Stimulated activated naive CD8-positive, alpha-beta T cell treated with anti-CD3 and anti-CD28 coated beads, Interleukin-15, Interleukin-2, amounts not matched to agents 100 ng/mL and 50 ng/mL, for 24 hours (primary cell): ENCODE data around the gene PCCA.
A peak's percentile ranks its signal among the peaks of the same experiment; 100 is the strongest.

Experiments used
- H3K27ac Mint-ChIP-seq: one replicate; pipeline ENCODE4 v1.8.0; 2021; ENCODE audit warnings: mild to moderate bottlenecking, mixed read lengths
- H3K27me3 Mint-ChIP-seq: one replicate; pipeline ENCODE4 v1.8.0; 2021; ENCODE audit warnings: mixed read lengths
- H3K36me3 Mint-ChIP-seq: one replicate; pipeline ENCODE4 v1.8.0; 2021; ENCODE audit warnings: low read depth, mixed read lengths
- H3K4me1 Mint-ChIP-seq: one replicate; pipeline ENCODE4 v1.8.0; 2021; ENCODE audit warnings: low read depth, mixed read lengths
- H3K4me3 Mint-ChIP-seq: one replicate; pipeline ENCODE4 v1.8.0; 2021; ENCODE audit warnings: mild to moderate bottlenecking, mixed read lengths
- H3K9me3 Mint-ChIP-seq: one replicate; pipeline ENCODE4 v1.8.0; 2021; ENCODE audit warnings: mixed read lengths

The PCCA gene

DNA sequence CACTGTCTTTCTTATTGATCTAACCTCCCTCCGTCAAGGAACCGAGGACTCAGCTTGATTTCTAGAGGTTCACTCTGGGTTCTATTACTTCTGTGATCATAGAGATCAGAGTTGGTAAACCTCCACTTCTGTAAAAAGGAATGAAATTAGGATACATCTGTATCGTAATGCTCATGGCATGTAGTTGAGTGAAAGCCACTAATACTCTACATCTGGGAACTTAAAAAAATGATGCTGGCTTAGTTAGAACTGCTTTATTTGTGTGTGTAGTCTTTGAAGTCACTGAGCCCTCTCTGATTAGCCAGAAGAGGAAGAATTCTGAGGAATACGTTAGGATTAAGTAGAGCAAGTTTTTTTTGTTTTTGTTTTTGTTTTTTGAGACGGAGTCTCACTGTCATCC lies 358.9 kb downstream of the PCCA start:
- no peak overlapping the region for H3K4me3 Mint-ChIP-seq
- H3K27ac Mint-ChIP-seq, result no peak overlapping the region
- peaks cover 12% of the 10 kb centered on the region for H3K36me3 Mint-ChIP-seq
- no peaks in the 10 kb centered on the region for H3K4me1 Mint-ChIP-seq
- peaks cover 4% of the 10 kb centered on the region for H3K9me3 Mint-ChIP-seq
- no peaks in the 10 kb centered on the region for H3K27me3 Mint-ChIP-seq

DNA sequence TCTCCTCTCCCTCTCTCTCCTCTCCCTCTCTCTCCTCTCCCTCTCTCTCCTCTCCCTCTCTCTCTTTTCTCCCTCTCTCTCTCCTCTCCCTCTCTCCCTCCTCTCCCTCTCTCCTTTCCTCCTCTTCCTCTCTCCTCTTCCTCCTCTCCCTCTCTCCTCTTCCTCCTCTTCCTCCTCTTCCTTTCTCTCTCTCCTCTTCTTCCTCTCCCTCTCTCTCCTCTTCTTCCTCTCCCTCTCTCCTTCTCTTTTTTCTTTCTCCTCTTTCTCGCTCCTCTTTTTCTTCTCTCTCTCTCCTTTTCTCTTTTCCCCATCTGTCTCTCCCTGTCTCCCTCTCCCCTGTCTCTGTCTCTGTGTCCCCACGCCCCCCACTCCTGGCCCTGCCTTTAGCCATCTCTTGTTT lies 363.0 kb downstream of the PCCA start:
- Mint-ChIP-seq H3K9me3 (peaks cover 9% of the 10 kb centered on the region), H3K27me3 (no peaks in the 10 kb centered on the region), H3K27ac (peak overlapping the region; percentile 32), H3K4me3 (no peak overlapping the region), H3K36me3 (peaks cover 18% of the 10 kb centered on the region), H3K4me1 (no peaks in the 10 kb centered on the region)

DNA sequence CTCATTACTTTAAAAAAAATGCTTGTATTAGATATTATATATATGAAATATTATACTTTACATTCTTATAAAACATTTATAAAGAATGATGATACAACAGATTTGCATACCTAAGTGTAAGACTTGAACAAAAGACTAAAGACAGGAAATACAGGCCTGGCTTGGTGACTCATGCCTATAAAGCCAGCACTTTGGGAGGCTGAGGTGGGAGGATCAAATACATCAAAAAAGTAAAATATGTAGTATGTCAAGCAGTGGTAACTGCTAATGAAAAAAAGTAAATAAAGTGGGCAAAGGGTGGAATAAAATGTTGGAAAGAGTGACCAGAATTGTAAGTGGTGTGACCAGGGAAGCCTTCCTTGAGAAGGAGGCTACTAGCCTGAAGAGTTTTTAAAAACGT lies 366.0 kb downstream of the PCCA start:
- H3K27ac Mint-ChIP-seq, result no peak overlapping the region
- H3K9me3 Mint-ChIP-seq, result peaks cover 5% of the 10 kb centered on the region
- H3K27me3 Mint-ChIP-seq, result no peaks in the 10 kb centered on the region
- peaks cover 9% of the 10 kb centered on the region for H3K36me3 Mint-ChIP-seq
- H3K4me1 Mint-ChIP-seq, result no peaks in the 10 kb centered on the region
- H3K4me3 Mint-ChIP-seq, result no peak overlapping the region

DNA sequence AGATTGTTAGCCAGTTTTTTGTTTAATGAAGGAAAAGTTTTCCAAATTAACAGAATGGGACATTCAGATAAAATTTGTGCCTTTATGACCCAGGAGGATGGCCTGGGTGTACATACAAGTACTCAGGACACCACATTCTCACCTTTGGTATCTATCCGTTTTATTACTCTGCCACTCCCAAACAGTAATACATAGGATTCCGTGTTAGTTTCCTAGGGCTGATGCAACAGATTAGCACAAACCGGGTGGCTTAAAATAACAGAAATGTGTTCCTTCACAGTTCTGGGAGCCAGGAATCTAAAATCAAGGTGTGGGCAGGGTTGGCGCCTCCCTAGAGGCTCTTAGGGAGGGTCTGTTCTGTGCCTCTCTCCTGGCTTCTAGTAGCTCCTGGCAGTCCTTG lies 369.8 kb downstream of the PCCA start:
- no peaks in the 10 kb centered on the region for H3K27me3 Mint-ChIP-seq
- peaks cover 5% of the 10 kb centered on the region for H3K9me3 Mint-ChIP-seq
- peaks cover 11% of the 10 kb centered on the region for H3K36me3 Mint-ChIP-seq
- no peak overlapping the region for H3K4me3 Mint-ChIP-seq
- no peaks in the 10 kb centered on the region for H3K4me1 Mint-ChIP-seq
- no peak overlapping the region for H3K27ac Mint-ChIP-seq

DNA sequence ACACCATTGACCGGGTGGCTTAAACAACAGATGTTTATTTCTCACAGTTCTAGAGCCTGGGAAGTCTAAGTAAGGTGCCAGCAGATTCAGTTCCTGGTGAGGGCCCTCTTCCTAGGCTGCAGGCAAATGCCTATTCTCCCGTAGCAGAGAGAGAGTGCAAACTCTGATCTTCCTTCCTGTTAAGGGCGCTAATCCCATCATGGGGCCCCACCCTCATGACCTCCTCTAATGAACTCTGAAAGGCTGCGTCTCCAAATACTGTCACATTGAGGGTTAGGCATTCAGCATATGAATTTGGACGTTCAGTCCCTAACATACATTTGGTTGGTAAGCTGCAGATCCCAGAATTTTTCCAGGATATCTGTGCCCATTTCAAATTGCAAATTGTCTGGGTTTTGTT lies 370.9 kb downstream of the PCCA start:
- H3K9me3 Mint-ChIP-seq, result peaks cover 5% of the 10 kb centered on the region
- H3K27me3 Mint-ChIP-seq, result no peaks in the 10 kb centered on the region
- H3K4me3 Mint-ChIP-seq, result no peak overlapping the region
- H3K27ac Mint-ChIP-seq, result no peak overlapping the region
- peaks cover 11% of the 10 kb centered on the region for H3K36me3 Mint-ChIP-seq
- no peaks in the 10 kb centered on the region for H3K4me1 Mint-ChIP-seq

DNA sequence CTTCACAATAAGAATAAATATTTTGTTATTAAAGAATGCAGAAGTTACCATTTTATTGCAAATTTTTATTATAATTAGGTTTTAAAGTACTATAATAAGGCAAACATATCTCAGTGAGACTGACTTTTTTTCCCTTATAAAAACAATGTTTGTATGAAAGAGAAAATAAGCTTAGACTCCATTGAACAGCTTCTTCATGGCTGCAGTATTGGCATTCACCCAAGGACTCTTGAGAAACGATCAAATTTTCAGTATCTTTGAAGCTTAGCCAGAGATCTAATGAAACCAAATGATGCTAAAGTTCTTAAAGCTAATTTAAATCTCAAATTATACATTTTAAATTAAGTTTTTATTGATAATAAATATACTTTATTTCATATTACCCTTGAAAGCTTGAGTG lies 371.4 kb downstream of the PCCA start:
- Mint-ChIP-seq H3K27me3 (no peaks in the 10 kb centered on the region), H3K36me3 (peaks cover 11% of the 10 kb centered on the region), H3K9me3 (peaks cover 5% of the 10 kb centered on the region), H3K4me3 (no peak overlapping the region), H3K27ac (no peak overlapping the region), H3K4me1 (no peaks in the 10 kb centered on the region)

DNA sequence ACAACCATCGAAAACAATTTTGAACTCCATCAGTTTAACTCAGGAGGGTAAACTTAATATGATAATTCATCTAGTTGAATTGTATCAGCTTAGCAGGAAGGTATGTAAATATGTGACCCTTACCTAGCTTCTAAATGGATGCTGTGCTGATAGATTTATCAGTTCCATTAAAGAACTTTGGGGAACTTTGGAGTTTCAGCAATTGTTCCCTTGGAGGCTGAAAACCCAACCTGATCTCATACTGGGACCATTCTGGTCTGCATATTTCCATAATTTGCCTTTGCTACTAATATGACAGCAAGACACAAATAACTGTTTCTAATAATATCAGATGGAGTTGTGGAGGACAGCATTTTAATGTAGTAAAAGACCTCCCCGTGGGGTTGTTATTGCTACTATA lies 371.9 kb downstream of the PCCA start:
- Mint-ChIP-seq H3K9me3 (peaks cover 5% of the 10 kb centered on the region), H3K4me3 (no peak overlapping the region), H3K27me3 (no peaks in the 10 kb centered on the region), H3K27ac (no peak overlapping the region), H3K36me3 (peaks cover 11% of the 10 kb centered on the region), H3K4me1 (no peaks in the 10 kb centered on the region)

DNA sequence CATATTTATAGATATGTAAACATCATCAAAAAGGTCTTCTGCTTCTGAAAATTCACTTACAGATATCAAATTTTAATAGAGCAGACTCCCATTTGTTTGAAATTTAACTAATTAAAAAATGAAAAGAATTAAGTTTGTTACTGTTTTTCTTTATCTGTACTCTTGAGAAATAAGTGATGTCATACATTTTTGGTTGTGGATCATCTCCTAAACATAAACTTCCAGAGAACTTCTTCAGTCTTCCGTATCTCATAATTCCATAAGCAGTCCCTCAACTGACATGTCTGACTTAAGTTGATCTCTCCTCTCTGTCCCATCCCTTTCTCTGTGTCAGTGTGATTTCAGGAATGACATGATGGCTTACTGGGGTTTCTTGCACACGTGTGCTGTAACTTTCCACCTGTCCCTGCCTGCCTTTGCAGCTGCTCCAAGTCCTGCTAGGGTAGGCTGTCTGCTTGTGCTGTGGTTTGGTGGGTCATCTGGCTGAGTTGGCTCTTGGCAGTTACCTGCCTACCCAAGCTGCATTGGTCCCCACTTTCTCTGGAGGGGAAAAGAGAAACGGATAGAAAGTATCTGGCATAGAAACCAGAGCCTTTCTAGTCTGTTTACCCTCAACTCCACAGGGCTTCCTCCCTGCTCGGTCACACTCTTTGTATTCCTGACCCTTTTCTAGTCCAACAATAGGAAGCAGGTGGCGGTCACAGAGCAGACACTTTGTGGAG lies 372.6 kb downstream of the PCCA start:
- Mint-ChIP-seq H3K27me3 (no peaks in the 10 kb centered on the region), H3K36me3 (peaks cover 6% of the 10 kb centered on the region), H3K27ac (no peak overlapping the region), H3K4me1 (no peaks in the 10 kb centered on the region), H3K9me3 (no peaks in the 10 kb centered on the region), H3K4me3 (no peak overlapping the region)

DNA sequence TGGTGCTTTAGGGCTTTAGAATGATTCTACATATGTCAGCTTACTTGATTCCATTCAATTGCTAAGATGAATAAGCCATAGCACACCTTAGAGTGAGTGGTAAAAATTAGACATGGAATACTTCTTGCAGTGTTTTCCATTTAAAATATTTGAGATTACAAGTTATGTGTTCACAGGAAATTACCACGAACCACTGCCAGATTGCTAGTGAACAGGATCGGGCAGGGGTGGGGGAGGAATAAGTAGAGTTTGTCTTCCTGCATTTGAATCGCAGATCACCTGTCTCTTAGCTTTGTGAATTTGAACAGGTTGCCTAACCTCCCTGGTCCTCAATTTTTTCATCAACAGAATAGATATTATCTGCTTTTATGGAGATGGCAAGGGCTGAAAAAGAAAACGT lies 375.1 kb downstream of the PCCA start:
- H3K36me3 Mint-ChIP-seq, result peaks cover 4% of the 10 kb centered on the region
- no peaks in the 10 kb centered on the region for H3K9me3 Mint-ChIP-seq
- no peaks in the 10 kb centered on the region for H3K4me1 Mint-ChIP-seq
- no peak overlapping the region for H3K27ac Mint-ChIP-seq
- H3K27me3 Mint-ChIP-seq, result no peaks in the 10 kb centered on the region
- no peak overlapping the region for H3K4me3 Mint-ChIP-seq

DNA sequence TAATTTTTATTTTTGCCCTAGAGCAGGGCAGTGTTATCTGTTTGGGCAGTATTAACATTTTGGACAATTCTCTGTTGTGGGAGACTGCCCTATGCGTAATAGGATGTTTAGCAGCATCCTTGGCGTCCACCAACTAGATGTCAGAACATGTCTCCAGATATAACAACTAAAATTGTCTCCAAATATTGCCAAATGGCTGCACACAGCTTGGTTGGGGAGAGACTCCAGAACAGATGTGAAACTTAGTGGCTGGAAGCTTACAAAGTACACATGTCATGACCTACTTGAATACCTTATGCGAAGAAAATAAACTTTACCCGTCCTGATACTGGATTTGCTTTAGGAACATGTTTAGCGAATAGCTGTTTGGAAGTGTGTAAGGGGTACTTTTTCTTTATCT lies 376.7 kb downstream of the PCCA start:
- Mint-ChIP-seq H3K36me3 (no peaks in the 10 kb centered on the region), H3K27me3 (no peaks in the 10 kb centered on the region), H3K27ac (no peak overlapping the region), H3K4me3 (no peak overlapping the region), H3K4me1 (peaks cover 5% of the 10 kb centered on the region), H3K9me3 (no peaks in the 10 kb centered on the region)

DNA sequence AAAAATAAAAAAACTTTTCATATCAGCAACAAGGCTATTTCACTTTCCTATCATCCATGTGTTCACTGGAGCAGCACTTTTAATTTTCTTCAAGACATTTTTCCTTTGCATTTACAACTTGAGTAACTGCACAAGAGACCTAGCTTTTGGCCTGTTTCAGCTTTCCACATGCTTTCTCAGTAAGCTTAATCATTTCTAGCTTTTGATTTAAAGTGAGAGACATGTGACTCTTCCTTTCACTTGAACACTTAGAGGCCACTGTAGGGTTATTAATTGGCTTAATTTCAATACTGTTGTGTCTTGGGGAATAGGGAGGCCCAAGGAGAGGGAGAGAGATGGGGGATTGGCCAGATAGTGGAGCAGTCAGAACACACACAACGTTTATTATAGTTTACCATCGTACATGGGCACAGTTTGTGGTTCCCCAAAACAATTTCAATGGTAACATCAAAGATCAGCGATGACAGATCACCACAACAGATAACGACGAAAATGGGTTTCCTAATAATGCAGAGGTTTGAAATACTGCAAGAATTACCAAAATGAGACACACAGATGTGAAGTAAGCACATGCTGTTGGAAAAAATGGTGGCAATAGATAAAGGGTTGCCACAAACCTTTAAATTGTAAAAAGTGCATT lies 382.1 kb downstream of the PCCA start:
- Mint-ChIP-seq H3K27ac (no peak overlapping the region), H3K9me3 (no peaks in the 10 kb centered on the region), H3K4me3 (no peak overlapping the region), H3K36me3 (no peaks in the 10 kb centered on the region), H3K27me3 (no peaks in the 10 kb centered on the region), H3K4me1 (peaks cover 10% of the 10 kb centered on the region)

DNA sequence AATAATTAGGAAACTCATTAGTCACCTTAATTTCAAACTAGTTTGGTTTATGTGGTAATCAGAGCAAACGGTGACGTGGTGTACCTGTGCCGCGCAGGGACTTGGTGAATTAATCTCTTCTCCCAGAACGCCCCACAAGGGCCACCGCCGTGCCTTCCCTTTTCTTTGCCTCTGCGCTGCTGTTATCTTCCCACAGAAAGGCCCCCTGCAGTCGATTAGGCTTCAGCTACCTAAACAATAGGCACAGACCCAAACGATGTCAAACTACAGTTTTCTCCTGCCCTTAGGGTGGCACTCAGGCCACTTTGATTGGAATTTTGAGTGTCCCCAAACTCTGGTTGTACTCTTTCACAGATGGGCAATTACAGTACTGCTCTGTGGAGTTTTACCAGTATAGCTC lies 384.2 kb downstream of the PCCA start:
- Mint-ChIP-seq H3K27me3 (no peaks in the 10 kb centered on the region), H3K4me1 (peaks cover 10% of the 10 kb centered on the region), H3K36me3 (no peaks in the 10 kb centered on the region), H3K27ac (no peak overlapping the region), H3K9me3 (no peaks in the 10 kb centered on the region), H3K4me3 (no peak overlapping the region)

DNA sequence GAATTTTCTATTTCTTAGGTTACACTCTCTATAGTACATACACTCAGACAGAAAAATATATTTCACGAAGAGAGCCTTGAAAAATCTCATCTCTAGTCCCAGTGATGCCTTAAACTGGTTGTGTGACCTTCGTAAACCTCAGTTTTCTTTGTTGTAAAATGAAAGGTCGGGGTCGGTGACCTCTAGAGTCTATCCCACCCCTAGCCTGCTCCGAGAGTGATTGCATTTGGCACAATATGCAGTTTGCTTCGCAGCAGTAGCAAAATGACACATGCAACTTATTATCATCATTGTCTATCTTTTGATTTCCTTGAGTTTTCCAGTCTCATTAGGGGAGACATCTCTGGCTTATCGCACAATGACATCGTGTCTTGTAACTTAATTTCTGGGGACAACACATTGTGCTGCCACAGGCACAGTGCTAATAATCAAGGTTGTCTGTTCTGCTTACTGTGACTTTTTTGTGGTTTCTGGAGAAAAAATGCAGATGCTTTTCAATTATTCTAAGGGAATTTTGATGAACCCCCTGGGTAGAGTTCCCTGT lies 384.7 kb downstream of the PCCA start:
- Mint-ChIP-seq H3K4me1 (peaks cover 10% of the 10 kb centered on the region), H3K36me3 (no peaks in the 10 kb centered on the region), H3K4me3 (no peak overlapping the region), H3K9me3 (no peaks in the 10 kb centered on the region), H3K27me3 (no peaks in the 10 kb centered on the region), H3K27ac (no peak overlapping the region)

DNA sequence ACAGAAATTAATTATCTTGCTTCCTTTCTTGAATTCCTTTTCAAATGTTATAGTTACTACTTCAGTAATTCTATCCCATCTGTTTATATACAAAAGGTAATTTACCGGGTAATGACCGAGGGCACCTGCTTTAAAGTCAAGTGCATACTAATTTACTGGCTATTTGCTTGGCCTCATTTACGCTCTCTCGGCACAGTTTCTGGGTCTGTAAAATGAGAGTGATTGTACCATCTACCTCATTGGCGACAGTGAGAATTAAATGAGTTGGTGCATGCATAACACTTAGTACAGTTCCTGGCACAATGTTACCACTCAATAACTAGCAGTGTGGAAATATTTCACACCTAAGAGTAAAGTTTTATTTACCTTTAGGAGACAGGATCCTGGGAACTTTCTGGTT lies 388.1 kb downstream of the PCCA start:
- no peak overlapping the region for H3K27ac Mint-ChIP-seq
- H3K27me3 Mint-ChIP-seq, result no peaks in the 10 kb centered on the region
- no peaks in the 10 kb centered on the region for H3K9me3 Mint-ChIP-seq
- H3K4me3 Mint-ChIP-seq, result no peak overlapping the region
- no peaks in the 10 kb centered on the region for H3K4me1 Mint-ChIP-seq
- no peaks in the 10 kb centered on the region for H3K36me3 Mint-ChIP-seq

DNA sequence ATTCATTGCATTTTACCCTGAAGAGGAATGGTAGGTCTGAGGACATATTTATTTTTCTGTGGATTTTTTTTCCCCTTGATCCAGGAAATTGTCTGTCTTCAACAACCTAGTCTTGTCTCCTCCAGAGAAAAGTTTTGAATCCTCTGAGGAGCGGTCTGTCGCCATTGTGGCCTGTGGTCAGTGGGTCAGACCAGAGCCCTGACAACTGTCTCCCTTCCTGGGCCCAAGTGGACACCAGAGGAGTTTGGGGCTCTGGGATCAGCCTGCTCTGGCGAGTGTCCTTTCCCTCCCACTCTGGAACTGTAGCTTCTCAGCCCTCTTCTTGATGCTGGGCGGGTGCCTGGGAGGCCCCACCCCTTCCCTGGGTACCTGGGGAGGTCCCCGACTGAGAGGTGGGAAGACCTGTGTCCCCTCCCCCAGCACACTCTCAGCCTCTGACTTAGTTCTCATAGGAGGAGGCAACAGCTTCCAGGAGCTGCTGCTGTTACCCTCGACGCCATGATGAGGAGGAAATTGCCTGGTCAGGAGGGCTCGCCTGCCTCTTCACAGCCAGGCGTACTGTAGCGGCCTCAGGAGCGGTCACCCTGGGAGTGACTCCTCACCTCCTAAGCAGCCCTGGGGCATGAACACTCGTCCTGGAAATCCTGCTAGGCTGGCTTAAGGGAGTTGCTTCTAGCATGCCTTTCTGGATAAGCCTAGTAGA lies 389.4 kb downstream of the PCCA start:
- Mint-ChIP-seq H3K36me3 (no peaks in the 10 kb centered on the region), H3K27me3 (no peaks in the 10 kb centered on the region), H3K9me3 (no peaks in the 10 kb centered on the region), H3K4me3 (no peak overlapping the region), H3K4me1 (no peaks in the 10 kb centered on the region), H3K27ac (no peak overlapping the region)
